NCI-H146 (cell line): ENCODE data around the gene FHDC1.

Experiments used
- DNase-seq: peaks from one replicate; lab custom pipeline; 2025; lab: John Stamatoyannopoulos, UW

Gene FHDC1

GRCh38 chr4:152957437-152958171 lies 21.5 kb downstream of the FHDC1 start:
- DNase-seq = no peak

GRCh38 chr4:152959080-152959479 lies 23.0 kb downstream of the FHDC1 start:
- no peak for DNase-seq

- DNase-seq = no peak
Measured at GRCh38 chr4:152960082-152960481, 24.0 kb downstream of the FHDC1 start.

DNA sequence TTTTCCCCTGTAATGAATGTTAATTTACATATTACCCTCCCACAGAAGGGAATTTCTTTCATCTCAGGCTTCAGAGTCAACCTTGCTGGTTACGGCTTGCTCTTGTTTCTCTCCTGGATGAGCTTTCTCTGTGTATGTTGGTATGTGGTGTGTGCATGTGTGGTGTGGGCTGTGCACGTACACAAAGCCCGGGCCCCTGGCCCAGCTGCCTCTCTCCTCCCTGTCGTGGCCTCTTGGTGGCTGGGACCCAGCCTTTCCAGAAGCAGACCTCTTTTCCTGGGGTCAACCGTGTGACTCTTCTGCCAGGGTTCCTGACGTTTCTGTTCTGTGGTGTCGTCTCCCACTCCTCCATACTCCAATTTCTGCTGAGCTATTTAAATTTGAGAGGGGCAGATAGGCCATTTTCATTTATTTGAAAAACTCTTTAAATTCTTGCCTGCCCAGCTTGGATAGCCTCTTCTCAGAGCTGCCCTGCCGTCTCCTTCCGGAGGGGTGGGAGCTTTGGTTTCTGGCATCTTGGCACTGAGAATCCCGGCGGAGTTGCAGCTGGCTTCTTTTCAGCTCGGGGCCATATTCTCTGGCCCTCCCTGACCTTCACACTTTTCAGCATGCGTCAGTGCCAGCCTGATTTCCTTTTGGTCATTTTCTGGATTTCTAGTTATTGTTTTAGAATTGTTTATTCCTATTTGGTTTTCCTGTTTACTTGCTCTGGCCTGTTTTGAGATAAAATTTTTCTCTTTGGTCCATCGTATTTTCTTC lies 25.1 kb downstream of the FHDC1 start:
- no peak for DNase-seq

DNA sequence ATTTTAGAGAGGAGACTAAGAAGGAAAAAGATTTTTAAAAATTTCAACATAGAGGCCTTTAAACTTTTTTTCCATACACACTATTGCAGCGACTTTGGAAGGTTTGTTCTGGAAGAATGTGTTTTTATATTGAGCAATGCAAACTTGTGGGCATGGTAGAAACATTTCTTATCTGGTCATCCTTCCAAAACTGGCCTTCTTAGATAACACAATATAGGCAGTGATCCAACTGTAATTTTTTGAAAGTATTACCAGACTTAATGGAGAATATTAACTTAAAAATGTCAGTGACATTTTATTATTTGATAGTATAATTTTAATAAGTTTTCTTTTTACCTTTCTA lies 25.6 kb downstream of the FHDC1 start:
- DNase-seq = no peak

GRCh38 chr4:152962150-152962549 lies 26.0 kb downstream of the FHDC1 start:
- DNase-seq = no peak

DNA sequence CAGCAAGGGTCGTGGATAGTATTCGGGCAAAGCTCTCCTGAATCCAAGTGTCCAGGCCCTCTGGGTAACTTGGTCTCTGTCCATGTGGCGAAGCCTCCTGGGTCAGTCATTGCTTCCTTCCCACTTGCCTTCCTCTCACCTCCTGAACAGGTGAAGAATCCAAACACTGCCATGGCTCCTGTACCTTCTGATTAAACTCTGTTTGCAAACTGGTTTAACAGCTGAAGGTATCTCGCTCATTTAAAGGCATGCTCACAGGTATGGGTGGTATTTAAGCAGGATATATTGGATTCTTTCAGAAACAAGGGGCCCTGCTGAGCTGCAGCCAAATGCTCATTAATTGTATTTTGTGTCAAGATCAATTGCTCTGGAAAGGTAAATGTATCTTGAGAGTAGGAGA lies 28.2 kb downstream of the FHDC1 start:
- DNase-seq = no peak

DNA sequence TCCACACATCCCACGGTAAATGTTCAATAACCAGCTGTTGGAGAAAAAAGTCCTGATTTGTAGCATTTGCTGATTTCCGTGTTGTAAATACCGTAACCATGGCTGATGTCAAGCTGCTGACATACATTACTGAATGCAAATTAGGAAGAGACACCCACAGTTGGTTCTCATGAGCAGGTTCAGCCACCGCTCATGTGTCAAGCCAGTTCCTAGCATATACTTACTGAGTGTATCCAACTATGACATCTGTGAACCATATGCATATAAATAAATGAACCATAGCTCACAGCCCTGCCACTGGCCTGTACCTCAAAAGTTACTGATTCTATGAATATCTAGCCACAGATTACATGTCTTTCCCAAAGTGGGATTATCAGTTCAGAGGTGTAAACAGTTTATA lies 29.5 kb downstream of the FHDC1 start:
- DNase-seq = no peak

DNA sequence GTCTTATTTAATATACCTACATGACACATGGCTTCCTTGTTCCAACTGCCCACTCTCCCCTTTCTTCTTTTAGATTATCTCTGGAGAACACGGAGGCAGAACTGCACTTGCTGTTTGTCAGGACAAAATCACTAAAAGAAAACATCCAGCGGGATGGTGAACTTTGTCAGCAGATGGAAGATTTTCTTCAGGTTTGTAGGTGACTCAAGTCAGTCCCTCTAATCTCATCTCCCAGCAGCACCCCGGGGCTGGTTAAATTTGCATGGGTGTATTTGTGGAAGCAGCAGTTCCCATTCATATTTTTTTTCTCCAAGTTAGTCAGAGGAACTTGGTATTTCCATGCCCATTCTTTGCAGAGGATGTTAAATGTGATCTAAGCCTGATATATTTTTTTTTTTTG lies 31.8 kb downstream of the FHDC1 start:
- DNase-seq = no peak

- DNase-seq = no peak
Measured at GRCh38 chr4:152968806-152969394, 32.8 kb downstream of the FHDC1 start.

DNA sequence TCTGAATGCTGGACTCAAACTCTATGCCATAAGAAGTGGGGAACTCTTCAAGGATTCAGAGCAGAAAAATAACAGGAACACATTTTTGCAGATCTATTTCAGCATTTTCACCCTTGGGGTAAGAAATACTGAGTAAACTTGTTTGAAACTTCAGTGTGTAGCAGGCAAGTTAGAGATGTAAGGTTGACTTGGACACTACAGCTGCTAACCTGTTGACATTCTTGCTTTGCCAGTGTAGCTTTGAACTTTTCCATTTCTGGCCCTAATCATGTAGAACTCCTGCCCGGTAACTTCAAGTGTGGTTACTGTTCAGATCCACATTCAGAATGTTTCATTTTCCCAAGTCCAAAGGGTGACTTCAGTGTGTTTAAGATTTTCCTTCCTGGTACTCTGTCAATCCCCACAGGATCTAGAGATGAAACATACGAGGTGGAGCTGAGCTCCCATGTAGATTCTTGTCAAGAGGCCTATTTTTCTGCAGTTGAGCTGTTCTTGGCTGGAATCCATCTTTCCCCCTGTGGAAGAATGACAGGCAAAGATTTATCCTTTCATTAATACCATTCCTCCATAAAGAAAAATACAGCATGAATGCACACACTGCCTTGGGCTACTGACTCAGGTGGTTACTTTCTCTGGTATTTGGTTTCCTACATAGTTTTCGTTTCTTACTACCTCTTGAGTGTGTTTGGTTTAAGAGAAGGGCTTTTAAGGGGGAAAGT lies 34.1 kb downstream of the FHDC1 start:
- DNase-seq = no peak

DNA sequence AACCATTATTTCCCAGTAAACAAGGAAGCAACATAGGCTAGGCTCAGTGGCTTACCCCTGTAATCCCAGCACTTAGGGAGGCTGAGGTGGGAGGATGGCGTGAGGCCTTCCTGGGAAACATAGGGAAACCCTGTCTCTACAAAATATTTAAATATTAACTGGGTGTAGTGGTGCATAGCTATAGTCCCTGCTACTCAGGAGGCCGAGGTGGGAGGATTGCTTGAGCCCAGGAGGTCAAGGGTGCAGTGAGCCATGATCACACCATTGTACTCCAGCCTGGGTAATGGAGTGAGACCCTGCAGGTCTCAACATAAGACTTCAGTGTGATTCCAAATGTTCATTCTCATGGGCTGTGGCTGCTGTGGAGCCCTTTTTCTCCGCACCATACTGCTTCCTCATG lies 34.9 kb downstream of the FHDC1 start:
- DNase-seq = no peak

DNA sequence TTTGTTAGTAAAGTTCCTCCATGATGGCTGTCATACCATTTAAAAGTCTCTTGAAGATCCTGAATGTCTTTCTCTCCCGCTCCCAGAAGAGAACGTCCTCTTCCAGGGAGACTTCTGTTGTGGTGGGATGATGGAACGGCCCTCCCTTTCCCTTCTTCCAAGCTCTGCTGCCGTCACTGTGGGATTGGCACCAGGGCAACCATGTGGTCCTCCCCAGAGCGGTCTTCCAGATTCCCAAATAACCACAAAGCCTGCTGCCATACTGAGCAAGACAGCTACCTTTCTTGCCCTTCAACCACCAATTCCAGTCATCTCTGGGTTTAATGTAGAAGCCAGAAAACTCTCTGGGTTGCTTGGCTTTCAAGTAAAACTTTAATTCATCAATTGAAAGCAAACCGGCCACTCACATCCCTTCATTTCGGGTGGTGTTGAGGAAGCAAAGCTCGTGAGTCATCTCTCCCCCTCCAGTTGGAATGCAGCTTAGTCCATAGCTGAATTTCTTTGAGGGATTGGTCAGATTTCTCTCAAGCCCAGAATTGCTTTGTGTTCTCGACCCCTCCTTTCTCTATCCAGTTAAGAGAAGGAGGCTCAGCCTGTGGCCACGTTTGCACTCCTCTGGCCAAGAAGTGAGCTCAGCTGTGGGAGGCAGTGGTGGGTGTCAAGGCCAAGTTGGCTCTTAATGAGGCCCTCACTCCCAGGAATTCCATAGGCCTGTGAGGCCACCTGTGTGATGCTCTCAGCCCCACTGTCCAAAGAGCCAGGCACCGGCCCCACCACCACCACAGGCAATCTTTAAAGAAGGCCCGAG lies 36.9 kb downstream of the FHDC1 start:
- no peak for DNase-seq

GRCh38 chr4:152973629-152974467 lies 37.7 kb downstream of the FHDC1 start:
- DNase-seq = no peak

DNA sequence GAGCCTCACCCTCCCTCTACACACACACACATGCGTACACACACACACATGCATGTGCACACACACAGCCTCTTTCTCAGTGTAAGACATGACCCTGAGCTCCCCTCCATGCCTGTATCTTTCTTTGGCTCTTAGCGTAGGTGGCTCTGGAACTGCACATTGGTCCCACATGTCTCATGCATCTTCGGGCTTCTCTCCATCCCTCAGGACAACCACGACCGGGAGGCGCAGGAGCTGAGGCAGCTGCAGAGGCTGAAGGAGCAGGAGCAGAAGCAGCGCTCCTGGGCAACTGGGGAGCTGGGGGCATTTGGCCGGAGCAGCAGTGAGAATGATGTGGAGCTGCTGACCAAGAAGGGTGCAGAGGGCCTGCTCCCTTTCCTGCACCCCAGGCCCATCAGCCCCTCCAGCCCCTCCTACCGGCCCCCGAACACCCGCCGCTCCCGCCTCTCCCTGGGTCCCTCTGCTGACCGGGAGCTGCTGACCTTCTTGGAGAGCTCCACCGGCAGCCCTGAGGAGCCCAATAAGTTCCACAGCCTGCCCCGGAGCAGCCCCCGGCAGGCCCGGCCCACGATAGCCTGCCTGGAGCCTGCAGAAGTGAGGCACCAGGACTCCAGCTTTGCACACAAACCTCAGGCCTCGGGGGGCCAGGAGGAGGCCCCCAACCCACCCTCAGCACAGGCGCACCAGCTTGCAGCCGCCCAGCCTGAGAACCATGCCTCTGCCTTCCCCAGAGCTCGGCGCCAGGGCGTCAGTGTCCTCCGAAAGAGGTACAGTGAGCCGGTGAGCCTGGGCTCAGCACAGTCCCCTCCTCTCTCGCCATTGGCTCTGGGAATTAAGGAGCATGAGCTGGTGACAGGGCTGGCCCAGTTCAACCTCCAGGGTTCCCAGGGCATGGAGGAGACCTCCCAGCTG lies 38.6 kb downstream of the FHDC1 start:
- DNase-seq = no peak

- no peak for DNase-seq
Measured at GRCh38 chr4:152975380-152976211, 39.5 kb downstream of the FHDC1 start.

GRCh38 chr4:152976212-152976761 lies 40.2 kb downstream of the FHDC1 start:
- DNase-seq = no peak

DNA sequence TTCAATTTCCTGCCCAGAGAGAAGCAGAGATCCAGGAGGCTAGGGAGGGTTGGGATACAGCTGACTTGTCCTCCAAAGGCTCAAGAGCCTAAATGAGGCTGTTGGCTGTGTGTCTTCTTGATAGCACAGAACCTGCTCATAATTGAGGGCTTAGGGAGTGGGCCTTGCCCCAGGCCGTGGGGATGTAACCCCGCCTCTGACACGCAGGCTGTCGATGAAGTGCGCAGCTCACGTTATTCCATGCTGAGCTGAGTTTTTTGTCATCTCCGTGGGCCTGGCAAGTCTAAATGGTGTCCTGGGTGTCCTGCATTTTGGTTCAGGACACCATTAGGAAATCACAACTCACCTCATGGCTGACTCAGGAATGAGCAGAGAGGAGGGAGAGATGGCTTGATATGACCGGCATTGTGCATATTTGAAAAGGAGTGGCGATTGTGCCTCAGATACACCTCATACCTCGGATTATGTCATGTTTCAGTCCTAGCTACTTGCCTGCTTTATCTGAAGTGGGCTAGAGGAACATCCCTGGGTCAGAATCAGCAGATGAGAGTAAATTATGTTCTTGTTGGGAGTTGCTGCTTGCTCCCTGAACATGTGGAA lies 43.7 kb downstream of the FHDC1 start:
- DNase-seq = no peak
